Activated CD4-positive, alpha-beta T cell treated with anti-CD3 and anti-CD28 coated beads, Interleukin-2, amount 50 U/mL, for 48 hours (primary cell): ENCODE measurements around the gene VSIR.

ENCODE experiments used
- DNase-seq, 2 experiments: peaks; one replicate each; pipeline ENCODE4 v3.0.0-alpha.2; 2020

VSIR gene

DNA sequence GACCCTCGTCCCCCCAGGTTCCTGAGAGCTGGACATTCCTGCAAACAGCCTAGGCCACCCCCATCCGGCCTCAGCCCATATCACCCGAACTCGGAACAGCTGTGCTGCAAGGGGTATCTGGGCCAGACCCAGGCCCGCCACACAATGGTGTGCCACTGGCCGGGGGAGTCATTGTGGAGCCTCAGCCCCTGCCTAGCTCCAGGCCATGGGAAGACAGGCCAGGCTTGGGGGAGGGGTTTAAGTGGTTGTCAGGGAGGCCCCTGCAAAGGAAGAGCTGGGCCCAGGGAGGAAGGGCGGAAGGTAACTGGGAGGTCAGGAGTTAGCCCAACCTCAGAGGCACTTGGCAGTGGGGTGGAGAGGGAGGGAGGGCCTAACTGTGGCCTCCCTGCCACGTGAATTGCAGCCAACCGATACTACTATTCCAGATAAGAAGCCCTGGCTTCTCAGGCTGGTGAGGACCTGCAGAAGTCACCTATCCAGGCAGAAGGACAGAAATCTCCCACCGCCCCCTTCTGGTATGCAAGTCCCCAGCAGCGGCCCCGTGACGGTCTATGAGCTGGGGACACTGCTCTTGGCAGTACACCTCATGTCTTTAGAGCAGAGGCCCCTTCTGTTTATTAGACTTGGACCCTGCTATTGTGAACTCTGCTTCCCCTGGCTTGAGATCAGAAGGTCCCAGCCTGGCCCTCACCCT, 26.8 kb downstream of the VSIR start:
- DNase-seq = peak in 1 of 2 experiments; percentile 64

DNA sequence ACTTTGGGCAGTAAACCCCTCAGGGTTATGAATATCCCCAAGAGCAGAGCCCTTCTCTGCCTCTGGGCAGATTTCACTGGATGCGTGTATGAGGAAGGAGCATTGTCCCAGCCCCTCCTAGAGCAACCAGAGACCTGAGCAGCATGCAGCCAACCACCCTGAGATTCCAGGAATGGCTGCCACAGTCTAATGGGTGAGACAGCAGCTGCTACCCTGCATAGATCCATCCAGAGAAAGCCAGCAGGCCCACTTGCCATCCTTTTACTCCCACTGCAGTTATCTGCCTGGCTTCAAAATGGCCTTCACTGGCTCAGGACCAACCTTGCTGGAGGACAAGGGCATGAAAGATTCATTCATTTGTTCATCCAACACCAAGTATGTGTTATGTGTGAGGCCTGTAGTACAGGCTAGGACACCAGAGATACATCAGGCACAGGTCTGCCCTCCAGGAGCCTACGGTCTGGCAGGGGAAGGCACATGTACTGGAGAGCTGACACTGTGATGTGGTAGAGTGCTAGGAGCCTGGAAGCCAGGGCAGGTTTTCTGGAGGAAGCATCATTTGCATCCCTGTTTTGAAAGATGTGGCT, 27.6 kb downstream of the VSIR start:
- DNase-seq = no peak

DNA sequence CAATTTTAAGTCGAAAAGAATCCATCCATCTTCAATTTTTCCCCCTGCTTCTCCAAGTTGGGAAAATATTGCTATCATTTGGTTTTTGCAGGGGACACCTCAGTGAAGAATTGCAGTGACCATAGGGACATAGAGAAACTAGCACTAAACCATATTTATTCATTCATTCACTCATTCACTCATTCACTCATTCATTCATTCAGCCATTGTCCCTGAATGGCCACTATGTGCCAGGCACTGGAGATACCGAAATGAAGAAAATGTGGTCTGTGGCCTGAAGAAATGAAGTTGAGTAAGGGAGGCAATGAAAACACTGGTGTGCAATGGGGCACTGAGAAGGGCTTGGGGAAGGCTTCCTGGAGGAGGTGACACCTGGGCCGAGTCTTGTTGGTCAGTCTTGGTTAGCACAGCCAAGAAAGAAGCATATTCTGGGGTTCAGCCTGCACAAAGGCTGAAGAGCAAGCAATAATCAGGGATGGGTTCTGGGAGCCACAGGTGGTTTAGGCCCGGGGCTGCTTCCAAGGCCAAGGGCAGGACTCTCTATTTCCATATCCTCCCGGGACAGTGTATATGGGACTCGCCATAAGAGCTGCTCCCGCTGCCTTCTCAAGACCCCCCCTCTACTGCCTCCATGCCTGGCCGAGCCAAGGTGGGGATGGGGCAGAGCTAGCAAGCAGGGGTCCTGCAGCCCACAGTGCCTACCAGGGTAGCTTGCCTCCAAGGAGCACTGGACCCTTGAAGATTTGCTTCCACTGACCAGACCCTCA, 28.2 kb downstream of the VSIR start:
- DNase-seq = no peak

DNA sequence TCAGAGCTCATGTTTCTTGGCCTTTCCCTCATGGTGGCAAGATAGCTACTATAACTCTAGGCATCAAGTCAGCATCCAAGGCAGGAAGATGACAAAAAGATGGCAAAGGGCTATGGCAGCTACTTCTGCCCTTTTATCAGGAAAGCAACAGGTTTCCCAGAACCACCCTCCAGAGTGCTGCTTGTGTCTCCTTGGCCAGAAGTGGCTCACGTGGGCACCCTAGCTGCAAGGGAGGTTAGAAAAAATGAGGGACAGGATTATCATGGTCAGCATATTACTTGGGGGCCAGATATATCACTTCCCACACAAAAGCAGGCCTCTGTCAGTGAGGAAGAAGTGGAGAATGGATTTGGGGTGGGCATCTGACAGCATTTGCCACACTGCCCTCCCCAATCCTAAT, 29.5 kb downstream of the VSIR start:
- no peak for DNase-seq

DNA sequence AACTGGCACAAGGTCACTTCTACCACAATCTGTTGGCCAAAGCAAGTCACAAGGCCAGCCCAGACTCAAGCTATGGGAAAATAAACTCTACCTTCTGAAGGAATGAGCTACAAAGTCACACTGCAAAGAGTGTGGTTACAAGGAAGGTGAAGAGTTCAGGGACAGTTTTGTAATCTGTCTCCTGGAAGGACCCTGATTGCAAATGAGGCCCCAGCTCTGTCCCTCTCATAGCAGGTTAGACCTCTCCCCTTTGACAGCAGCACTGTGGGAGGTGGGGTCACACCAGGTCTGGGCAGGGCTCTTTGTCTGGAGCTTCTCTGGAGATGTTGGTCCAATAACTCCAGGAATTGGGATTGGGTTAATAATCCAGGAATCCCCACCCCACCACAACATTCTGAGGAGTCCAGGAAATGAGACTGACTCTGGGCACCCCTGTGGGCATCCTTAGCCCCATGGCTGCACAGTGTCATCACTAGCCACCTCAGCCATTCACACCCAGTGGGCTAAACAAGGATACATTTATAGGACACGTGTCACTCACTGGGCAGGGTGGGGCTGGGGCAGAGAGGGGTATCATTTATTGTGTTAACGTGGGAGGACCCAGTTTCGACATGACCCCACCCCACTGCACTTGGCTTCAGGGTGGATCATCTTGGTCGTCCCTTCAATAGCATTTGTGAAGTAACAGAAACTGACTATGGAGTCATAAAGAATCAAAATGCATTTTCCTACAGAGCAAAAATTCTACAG, 30.1 kb downstream of the VSIR start:
- DNase-seq = no peak

DNA sequence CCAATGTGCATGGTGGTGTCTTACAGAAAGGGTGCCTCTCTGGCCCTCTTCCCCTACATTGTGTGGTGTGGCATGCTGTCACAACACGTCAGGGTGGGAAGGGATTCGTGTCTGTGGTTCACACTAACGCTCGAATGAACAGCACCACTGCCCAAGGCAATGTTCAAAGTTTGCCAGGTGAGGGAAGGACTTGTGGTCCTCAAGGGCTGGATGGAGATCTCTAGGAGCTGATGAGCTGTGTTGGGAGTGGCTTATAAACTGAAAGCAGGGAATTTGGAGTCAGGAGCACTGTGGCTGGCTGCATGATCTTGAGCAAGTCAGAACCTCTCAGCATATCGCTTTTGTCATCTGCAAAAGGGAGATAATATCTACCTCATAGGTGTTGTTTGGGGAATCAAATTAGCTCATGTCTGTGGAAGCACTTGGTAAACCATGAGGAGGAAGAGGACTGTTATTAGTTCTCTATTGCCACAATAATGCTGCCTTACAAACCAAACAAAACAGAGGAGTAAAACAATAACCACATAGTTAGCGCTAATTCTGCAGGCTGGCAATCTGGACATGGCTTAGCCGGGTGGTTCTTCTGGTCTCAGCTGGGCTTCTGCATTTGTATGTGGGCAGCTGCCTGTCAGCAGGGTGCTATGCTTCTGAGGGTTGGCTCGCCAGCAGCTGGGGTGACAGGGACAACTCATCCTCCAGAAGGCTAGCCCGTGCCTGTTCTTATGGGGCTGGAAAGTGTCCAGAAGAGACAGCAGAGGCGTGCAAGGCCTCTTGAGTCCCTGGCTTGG, 30.8 kb downstream of the VSIR start:
- DNase-seq = peak in 1 of 2 experiments; percentile 35

DNA sequence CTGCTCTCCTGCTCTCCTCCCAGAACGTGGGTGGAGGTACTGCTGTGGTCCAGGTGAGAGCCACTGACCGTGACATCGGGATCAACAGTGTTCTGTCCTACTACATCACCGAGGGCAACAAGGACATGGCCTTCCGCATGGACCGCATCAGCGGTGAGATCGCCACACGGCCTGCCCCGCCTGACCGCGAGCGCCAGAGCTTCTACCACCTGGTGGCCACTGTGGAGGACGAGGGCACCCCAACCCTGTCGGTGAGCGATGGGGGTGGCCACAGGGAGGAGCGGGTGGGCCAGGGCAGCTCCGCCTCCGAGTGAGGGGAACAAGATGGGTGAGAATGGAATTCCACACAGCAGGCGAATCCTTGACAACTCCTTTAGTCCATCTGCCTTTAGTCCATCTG, 31.6 kb downstream of the VSIR start:
- DNase-seq = no peak

DNA sequence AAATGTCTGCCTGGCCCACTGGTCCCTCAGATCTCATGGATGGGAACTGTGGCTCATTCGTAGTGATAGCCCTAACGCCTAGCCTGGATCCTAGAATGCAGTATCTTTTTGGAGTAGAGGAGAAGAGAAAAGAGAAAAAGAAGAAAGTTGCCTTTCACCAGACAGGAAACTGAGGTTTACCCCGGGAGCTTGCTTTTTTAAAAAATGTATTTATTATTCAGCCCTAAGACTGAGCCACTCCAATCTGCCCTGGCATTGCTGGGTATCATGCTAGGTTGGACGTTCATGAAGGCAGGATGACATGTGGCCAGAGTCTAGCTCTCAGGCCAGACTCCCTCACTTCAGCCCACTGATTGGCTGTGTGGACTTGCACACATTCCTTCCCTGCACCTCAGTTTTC, 32.3 kb downstream of the VSIR start:
- no peak for DNase-seq

DNA sequence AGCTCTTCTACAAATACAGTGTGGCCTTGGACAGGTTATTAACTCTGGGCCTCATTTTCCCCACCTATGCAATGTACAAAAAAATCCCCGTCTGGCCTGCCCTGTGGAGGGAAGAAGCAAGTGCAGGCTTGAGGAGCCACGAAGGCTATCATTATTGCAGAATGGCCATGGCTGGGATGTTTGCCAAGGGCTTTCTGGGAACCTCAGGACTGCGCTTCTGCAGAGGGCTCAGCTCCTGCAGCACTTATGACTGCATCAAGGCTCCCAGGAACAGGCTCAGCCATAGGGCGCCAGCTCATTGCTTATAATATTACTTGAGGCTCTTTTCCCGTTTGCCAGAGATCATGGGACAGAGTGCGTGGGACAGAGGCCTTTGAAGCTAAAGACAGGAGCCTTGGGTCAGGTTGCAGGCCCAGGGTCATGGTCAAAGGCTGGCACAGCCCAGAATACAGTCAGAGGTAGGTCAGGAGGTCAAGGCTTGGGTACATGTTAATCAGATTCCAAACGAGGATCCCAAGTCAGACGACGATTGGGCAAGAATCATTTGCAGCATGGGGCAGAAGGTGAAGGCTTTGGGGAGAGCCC, 33.2 kb downstream of the VSIR start:
- no peak for DNase-seq

DNA sequence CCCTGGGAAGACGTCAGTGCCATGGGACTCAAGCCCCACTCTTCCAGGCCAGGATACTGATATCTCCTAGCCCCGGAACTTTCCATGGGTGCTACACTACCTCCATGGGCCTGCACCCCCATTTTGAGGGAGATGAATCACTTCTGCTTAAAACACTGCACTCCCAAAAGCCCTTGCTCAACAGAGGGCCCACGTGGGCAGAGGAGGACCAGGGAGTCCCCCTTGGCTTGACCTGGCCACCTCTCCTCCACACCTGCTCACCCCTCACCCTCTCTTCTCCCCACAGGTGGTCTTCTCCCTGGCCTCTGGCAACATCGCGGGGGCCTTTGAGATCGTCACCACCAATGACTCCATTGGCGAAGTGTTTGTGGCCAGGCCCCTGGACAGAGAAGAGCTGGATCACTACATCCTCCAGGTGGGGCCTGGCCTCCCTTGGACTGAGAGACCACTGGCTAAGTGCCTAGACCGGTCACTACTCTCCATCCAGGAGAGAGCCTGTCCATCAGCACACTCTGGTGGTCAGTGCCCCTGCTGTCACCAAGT, 33.9 kb downstream of the VSIR start:
- no peak for DNase-seq

DNA sequence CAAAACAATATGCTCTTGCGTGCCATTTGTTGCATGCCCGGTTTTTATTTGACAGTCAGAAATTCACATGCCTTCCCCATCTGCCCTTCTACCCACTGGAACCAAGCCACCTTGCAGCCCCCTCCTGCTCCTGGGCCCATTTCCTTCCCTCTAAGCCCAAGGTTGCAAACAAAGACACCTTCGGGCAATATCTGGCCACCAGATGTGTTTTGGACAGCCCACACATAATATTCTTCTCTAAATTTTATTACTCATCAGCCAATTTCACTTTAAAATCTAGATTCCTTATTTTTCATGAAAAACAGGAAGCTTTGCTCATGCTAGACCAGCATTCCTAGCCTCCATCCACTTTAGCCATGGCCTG, 35.5 kb downstream of the VSIR start:
- DNase-seq = no peak

DNA sequence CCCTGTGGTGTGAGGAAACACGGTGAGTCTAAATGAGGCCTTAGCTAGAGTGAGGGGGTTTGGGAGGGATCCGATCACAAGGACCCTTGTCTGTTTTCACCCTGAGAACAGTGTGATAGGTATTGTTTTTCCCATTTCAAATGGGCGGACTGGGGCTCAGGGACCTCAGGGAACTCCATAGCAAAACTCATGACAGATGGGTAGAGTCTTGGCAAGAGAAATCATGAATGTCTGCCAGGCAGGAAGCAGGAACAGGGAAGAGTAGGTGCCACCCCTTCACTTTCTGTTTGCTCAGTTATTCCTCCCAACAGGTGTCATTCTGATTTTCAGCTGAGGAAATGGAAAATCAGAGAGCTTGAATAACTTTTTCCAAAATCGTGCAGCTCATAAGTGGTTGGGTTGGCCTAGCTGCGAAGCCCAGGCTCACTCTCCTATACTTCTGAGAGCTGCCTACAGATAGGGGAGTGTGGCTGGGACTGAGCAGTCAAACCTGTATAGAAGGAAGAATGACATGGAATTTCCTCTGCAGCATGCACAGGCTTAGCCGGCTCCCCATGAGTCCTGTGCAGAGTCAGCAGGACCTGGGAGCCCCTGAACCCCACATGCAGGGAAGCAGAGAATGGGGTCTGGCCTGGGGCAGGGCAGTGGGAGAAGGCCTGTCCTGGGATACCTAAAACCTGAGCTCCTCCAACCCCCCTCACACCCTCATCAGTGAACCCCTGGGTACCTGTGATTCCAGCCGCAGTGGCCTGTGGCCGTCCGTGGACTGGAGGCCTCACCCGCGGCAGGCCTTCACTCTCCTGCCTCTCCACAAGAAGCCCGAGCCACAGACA, 36.1 kb downstream of the VSIR start:
- peak in 1 of 2 experiments; percentile 67 for DNase-seq

DNA sequence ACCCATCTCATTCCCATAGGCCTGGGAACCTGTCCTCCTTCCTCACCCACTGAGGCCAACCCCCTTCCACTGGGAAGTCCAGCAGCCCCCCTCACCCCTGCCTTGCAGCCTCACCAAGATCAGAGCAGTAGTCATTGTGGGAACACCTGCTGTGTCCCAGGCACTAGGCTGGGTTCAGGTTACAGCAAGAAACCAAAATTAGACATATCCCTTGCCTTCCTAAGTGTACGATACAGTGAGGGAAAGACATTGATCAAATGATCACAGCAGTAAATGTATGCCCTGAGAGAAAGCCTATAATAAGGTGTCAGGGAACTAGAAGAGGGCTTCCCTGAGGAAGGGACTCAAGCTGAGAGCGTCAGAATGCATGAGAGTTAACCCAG, 36.8 kb downstream of the VSIR start:
- no peak for DNase-seq

DNA sequence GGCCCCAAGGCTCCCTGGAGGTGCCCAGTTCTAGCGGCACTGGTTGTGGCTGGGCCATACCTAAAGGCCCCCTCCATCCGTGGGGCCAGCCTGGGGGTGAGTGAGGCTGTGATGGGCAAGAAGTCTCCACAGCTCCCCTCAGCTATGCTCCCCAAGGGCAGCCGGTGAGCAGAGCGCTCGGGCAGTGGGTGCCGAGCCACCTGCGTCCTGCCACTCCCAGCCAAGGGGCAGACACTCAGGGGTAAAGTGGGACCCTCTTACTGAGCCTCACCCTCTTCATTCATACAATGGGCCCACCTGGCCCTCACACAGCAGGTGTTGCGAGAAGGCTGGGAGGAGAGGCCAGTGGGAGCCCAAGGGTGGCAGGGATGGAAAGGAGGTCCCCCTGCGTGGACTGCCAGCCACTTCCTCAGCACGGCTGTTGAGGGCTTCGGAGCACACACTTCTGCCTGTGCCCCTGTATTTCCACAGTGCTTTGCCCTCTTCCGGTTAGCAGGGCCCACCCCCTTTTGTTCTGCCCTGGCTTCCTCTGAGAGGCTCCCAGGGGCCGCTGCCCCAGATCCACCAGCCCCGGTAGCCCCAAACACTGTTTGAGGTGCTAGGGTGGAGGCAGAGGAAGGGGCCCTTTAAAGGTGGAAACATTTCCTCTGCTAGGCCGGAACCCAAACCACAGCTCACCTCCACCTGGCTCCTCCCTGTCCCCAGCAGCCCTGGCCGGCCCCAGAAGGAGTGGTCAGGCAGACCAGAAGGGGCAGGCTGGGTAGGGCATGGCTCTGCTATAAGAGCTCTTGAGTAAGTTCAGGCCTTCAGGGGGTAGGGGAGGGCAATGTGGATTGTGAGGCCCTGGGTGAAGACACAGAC, 37.4 kb downstream of the VSIR start:
- peak; percentile 63 to 71 for DNase-seq

DNA sequence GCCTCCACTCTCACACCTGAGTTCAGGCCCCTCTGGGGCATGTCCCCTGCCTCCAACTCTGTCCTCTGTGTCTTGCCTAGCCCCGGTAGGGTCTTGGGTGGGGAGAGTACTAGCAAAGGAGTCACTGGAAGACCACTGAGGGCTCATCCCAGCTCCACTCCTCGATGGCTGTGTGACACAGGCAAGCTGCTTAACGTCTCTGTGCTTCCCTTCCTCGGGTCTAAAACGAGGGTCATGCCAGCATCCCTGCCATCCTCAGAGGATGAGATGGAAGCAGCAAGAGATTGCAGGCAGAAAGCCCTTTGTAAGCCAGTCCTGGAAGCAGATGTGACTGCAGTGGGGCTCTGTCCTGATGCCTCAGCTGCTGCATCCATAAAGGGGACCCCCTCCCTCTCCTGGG, 38.5 kb downstream of the VSIR start:
- no peak for DNase-seq

DNA sequence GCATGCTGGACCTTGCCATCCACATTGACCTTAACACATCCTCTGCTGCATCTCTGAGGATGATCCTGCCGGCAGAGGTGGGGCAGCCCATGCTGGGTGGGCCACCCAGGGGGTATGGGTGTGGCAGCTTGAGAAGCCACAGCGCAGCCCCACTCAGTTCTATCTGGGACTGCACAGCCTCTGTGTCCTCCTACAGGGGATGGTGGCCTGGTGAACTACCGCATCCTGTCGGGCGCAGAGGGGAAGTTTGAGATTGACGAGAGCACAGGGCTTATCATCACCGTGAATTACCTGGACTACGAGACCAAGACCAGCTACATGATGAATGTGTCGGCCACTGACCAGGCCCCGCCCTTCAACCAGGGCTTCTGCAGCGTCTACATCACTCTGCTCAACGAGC, 41.5 kb downstream of the VSIR start:
- DNase-seq = no peak

DNA sequence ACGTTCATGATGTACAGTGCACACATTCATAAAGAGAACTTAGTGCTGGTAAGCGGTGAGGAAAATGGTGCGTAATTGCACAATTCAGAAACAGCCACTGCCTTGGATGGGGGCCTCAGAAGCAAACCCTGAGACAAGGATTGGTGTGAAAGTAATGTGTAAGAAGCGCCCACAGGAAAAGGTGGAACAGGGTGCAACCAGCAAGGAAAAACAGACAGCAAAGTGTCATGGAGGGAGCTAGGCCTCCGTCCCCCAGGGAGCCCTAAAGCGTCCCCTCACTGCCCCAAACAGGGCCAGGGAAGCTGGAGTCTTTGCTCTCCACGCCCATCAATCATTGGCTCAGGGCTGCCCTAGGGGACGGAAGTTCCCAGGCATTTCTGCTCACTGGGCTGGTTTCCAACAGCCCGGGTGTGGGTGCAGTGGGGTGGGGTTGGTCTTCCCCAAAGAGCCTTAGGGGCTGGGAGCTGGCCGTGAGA, 44.1 kb downstream of the VSIR start:
- peak in 1 of 2 experiments; percentile 51 for DNase-seq

DNA sequence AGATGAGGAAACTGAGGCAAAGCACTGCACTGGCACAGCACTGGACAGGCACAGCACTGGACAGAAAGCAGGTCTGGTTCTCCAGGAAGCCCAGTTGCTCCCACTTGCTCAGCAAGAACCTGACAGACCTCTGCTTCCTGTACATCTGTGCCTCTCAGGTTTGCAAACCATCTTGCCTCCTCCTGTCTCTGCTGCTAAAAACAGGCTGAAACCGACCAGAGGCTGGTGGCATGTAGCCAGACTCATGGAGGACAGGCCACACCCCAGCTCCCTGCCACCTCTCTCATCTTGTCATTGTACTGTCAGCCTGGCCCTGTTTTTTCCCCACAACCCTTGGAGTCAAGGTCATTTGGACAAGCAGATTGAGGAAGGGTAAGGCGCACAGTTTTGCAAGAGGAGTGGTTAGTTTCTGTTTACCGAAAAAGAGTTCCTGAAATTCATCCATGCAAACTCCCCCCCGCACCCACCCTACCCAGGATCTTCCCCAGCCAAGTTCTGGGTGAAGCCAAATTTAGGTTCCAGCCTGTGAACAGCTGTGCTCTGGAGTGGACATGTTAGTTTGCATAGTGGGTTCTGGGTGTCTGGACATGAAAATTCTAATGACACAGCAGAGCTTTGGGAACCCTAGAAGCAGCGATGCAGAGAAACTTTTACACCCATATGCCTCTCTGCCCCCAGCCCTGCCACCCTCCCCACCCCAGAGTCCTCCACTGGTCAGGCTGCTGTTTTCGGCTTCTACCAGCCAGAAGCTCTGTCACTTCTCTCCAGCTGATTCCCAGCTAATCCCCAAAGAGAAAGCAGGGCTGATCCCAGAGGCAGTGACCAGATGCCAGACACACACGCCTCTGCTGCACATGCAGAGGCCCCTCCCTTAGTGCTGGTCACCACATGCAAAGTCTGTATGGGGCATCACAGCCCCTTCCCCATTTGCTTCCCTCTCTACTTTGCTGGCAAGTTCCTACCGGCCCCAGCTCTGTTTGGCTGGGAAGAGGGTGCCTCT, 45.3 kb downstream of the VSIR start:
- DNase-seq = peak in 1 of 2 experiments; percentile 74
